ENCODE results near the gene NDUFA7.

The NDUFA7 gene

DNA sequence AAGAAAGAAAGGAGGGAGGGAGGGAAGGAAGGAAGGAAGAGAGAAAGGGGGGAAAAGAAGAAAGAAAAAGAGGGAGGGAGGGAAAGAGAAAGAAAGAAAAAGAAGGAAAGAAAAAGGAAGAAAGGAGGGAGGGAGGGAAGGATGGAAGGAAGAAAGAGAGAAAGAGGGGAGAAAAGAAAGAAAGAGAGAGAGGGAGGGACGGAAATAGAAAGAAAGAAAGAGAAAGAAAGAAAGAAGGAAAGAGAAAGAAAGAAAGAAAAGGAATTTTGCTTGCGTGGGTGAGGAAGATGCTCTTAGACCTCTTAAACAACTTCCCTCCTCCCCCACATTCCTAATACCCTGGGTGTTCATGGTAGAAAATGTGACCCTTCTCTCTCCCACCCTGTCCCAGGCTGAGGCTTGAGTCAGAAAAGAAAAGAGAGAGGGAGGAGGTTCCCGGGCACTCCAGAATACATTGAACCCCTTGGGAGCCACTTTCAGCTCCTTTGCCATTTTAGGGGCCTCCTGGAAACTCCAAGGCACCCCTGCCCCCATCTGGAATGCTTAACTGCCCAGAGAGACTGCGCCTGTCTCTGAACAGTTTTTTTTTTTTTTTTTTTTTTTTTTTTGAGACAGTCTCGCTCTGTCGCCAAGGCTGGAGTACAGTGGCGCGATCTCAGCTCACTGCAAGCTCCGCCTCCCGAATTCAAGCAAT lies 31.1 kb upstream of the NDUFA7 start:
- TF ChIP-seq GATA2 (IDR thresholded peaks at IDR 0.05; ENCODE audit: low read depth, low read length): no peak
- no peak for TF ChIP-seq GATA3 (IDR thresholded peaks at IDR 0.05; ENCODE audit: low read depth, low read length)

DNA sequence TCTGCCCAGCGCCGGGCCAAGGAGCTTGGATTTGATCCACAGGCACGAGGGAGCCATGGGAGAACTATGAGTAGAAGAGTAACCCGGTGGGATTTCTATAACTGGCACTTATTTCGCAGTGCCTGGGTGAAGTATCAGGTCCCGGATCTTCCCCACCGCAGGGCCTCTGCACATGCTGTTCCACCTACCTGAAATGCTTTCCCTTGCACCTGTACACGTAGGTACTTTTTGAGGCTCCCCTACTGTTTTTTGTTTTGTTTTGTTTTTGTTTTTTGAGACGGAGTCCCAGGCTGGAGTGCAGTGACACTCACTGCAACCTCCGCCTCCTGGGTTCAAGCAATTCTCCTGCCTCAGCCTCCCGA lies 22.3 kb upstream of the NDUFA7 start:
- TF ChIP-seq GATA2 (IDR thresholded peaks at IDR 0.05; ENCODE audit: low read depth, low read length): no peak
- no peak for TF ChIP-seq GATA3 (IDR thresholded peaks at IDR 0.05; ENCODE audit: low read depth, low read length)

DNA sequence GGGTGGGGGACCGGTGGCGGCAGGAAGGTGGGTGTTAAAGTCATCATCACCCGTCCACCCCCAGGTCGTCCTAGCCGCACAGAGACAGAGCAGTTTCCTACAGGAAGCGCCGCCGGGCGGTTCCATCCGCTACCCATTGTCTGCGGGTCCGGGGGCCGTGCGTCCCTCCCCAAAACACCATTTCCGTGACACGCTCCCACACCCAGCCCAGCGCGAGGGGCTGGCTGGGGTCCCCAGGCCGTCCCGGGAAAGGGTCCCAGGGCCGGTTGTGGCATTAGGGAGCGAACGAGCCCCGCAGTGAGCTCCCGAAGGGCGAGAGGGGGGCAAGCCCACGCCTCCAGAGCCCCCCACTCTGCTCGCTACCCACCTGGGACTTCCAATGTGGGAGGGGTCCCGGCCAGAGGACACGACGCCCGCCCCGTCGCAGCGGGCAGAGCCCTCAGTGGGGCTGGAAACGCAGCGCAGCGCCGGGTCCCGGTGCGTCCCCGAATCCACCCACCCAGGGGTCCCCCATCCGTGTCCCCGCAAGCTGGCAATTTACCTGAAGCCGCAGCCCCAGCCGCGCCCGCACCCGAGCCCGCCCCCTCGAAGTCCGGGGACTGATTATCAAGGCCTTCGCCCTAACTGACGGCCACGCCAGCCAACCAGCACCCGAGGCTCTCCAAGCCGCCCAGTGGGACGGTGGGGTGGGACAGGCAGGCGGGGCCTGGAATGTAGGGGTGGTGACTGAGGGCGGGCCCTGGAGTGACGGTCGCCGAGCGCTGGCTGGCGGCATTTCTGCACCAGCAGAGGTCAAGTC lies 21.7 kb upstream of the NDUFA7 start, which contains the start of gene KANK3:
TSS of gene KANK3 (minus strand) at position 579 of the 799 bp plus-strand sequence. CDS start 5,434 bp downstream, outside the sequence.
- TF ChIP-seq GATA3 (IDR thresholded peaks at IDR 0.05; ENCODE audit: low read depth, low read length) (no peak), GATA2 (IDR thresholded peaks at IDR 0.05; ENCODE audit: low read depth, low read length) (no peak)

DNA sequence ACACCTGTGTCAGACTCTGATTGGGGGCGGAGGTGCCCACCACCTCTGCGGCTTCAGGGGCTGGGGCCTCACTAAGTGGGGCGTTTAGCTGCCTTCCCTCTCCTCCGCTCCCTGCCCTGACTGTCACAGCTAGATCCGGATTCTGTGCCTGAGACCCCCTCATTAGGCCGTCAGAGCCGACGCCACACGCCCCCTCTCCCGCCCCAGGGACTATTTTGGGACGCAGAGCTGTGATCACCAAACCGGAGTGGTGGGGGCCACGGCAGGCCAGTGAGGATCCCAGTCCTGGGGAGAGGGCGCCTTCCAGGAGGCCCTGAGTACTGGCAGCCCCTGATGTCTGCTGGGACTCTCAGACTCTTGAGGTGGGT lies 21.1 kb upstream of the NDUFA7 start:
- TF ChIP-seq GATA3 (IDR thresholded peaks at IDR 0.05; ENCODE audit: low read depth, low read length) (no peak), GATA2 (IDR thresholded peaks at IDR 0.05; ENCODE audit: low read depth, low read length) (no peak)

DNA sequence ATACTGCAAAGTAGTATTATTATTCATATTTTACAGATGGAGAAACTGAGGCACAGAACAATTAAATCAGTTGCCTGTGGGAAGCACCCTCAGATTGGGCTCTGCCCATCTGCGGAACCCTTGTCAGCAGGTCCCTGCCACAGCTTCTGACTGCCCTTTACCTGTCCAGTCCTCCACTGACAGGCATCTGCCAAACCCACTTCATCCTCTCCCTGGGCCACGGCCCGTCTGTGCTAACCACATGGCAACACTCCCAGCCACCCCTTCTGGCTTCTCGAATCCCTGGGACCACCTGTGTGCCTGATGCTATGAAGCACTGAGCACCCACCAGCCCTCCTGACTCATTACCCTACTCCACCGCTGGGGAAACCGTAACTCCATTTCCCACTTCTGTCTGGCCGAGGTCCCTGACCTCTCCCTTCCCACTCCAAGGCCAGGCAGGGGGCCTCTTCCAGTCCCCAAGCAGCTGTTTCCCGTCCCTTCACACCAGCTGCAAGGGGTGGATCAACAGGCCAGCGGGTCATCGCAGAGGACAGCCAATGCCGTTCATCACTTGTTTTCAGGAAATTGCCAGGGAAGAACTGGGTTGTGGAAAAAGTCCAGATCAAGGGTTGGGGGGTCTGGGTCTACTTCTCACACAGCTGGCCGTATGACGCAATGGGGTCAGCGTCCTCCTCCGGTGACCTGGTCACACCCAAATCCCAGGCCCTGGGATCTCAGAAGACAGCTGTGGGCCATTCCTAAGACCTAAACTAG lies 19.3 kb upstream of the NDUFA7 start:
- TF ChIP-seq GATA2 (IDR thresholded peaks at IDR 0.05; ENCODE audit: low read depth, low read length) (no peak), GATA3 (IDR thresholded peaks at IDR 0.05; ENCODE audit: low read depth, low read length) (no peak)

DNA sequence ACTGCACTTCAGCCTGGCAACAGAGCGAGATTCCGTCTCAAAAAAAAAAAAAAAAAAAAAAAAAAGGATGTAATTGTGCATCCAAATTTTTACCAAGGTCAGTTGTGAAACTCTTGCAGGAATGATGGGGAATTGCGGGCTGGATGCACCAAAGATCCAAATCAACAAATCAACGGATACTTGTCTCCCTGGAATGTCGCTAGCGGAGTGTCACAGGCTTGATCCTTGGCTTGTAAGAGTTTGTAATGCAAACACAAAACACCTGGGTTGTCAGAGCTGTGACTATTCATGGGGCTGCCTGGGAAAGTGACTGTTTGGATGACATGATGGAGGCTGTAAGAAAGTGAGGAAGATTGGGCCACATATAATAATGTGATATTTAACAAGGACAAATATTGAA lies 17.7 kb upstream of the NDUFA7 start:
- TF ChIP-seq GATA2 (IDR thresholded peaks at IDR 0.05; ENCODE audit: low read depth, low read length): no peak
- TF ChIP-seq GATA3 (IDR thresholded peaks at IDR 0.05; ENCODE audit: low read depth, low read length): no peak

DNA sequence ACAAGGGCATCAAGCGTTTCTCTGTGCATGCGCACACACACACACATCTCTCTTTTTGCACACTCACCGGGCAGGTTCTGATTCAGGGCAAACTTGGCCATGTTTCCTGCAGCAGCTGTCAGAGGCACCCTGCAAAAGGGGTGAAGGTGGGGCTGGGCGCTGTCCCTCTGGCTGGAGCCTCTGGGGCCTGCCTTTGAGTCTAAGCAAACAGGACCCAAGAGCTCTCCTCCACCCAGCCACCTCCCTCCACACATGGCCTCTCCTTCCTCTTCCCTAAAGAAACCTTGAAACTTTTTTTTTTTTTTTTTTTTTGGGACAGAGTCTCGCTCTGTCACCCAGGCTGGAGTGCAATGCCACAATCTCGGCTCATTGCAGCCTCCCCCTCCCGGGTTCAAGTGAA lies 16.6 kb upstream of the NDUFA7 start:
- no peak for TF ChIP-seq GATA3 (IDR thresholded peaks at IDR 0.05; ENCODE audit: low read depth, low read length)
- no peak for TF ChIP-seq GATA2 (IDR thresholded peaks at IDR 0.05; ENCODE audit: low read depth, low read length)

DNA sequence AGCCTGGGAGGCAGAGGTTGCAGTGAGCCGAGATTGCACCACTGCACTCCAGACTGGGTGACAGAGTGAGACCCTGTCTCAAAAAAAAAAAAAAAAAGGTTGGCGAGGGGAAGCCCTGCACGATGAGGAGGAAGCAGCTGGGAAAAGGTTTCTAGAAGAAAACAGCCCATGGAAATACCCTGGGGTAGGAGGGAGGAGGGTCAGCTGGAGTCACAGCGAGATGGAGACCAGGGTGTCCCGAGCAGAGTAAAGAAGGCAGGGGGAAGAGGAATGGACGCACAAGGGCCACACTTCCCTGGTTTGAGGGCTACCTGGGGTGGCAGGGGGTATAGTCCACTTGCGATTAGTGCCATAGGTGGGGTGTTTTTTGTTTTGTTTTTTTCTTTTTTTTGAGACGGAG lies 15.5 kb upstream of the NDUFA7 start:
- TF ChIP-seq GATA3 (IDR thresholded peaks at IDR 0.05; ENCODE audit: low read depth, low read length) (no peak), GATA2 (IDR thresholded peaks at IDR 0.05; ENCODE audit: low read depth, low read length) (no peak)

DNA sequence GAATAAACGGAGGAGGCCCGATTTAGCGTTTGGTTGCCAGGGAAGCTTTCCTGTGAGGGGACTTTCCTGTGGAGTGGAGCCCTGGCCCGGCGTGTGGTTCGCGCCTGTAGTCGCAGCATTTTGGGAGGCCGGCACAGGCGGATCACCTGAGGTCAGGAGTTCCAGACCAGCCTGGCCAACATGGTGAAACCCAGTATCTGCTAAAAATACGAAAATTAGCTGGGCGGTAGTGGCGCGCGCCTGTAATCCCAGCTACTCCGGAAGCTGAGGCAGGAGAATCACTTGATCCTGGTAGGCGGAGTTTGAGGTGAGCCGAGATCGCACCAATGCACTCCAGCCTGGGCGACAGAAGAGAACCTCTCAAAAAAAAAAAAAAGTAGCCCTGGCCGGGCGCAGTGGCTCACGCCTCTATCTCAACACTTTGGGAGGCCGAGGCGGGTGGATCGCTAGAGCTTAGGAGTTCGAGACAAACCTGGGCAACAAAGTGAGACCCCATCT lies 14.9 kb upstream of the NDUFA7 start:
- TF ChIP-seq GATA2 (IDR thresholded peaks at IDR 0.05; ENCODE audit: low read depth, low read length) (no peak), GATA3 (IDR thresholded peaks at IDR 0.05; ENCODE audit: low read depth, low read length) (no peak)

DNA sequence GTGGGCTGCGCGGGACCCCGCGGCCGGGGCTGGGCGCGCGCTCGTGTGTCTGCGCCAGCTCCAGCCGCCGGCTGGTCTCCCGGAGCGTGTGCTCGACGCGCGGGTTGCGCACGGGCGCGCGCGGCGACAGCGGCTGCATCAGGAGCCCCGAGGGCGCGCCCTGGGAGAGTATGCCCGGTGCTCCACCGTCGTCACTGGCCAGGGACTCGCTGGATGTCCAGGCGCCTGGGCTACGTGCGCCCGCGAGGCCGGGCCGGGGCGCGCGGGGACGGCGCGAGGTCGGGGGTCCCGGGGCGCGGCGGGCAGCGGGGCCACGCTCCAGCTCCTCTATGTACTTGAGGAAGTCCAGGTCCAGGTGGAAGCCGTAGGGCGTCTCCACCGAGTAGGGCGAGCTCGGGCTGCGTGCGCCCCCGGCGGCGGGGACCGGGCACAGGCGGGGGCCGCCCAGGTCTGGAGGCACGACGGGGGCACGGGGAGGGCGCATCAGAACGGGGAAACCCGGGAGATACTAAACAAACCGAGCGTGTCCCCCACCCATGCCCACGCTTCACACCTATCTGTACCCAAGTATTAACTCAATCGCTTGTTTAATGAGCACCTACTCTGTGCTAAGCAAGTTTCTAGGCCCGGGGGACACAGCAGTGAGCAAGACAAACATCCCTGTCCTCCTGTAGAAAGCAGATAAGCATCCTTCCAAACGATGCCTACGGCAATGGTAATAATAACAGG lies 14.3 kb upstream of the NDUFA7 start:
- no peak for TF ChIP-seq GATA2 (IDR thresholded peaks at IDR 0.05; ENCODE audit: low read depth, low read length)
- no peak for TF ChIP-seq GATA3 (IDR thresholded peaks at IDR 0.05; ENCODE audit: low read depth, low read length)

DNA sequence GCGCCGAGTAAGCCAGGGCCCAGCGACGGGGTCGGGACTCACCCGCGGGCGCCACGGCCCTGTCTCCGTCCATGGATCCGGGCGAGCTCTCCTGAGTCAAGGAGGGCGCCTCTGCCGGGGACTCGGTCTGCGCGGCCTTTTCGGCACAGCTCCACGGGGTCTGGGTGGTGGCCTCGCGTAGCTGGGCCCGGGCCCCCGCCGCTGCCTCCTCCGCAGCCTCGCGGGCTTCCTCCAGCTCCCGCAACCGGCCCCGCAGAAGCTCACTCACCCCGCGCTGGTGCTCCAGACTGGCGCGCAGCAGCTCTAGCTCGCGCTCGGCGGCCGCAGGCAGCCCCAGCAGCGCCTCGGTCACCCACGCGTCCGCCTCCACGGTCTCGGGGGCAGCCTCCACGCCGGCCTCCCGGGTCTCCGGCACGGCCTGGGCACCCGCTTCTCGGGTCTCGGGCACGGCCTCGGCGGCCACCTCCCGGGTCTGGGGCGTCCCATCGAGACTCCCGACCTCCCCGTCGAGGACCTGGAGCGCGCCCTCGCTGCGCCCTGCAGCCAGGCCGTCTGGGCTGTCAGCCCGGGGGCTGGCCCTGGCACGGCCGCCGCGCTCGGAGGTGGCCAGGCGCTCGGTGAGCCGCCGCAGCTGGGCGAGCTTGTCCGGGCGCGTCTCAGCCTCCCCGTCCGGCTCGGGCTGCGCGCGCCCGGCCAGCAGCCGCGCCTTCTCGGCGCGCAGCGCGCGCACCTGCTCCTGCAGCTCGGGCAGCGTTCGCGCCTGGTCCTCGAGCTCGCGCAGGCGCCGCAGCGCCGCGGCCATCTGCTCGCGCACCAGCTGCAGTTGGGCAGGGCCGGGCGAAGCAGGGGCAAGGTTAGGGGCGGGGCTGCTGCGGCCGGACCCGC lies 13.5 kb upstream of the NDUFA7 start:
- TF ChIP-seq GATA3 (IDR thresholded peaks at IDR 0.05; ENCODE audit: low read depth, low read length) (no peak), GATA2 (IDR thresholded peaks at IDR 0.05; ENCODE audit: low read depth, low read length) (no peak)

DNA sequence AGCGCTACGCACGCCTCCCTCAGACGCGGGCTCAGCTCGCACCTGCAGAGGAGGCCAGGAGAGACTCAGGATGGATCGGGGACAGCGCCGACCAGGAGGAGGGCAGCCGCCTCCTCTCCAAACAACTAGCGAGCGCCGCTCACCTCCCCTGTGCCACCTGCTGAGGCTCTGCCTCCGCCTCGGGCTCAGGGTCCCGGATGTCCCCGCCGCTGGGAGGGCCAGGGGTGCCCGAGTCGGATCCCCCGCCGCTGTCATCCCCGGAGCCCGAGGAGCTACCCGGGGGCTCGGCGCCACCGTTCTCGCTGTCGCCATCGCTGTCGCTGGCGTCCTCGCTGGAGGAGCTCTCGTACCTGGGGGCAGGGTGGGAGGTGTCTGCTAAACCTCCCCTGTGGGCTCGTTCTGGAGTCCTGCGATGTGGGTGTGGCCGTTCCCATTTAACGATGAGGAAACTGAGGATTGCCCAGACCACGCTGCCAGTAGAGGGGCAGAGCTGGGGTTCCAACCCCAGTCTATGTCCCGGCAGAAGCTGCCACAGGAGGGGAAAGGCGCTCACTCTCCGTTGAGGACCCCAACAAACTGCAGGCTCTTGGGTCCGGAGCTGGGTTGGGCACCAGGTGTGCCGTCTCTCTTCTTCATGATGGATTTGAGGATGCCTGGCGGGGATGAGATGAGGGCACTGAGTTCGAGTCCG lies 12.7 kb upstream of the NDUFA7 start:
- TF ChIP-seq GATA3 (IDR thresholded peaks at IDR 0.05; ENCODE audit: low read depth, low read length): no peak
- no peak for TF ChIP-seq GATA2 (IDR thresholded peaks at IDR 0.05; ENCODE audit: low read depth, low read length)
